K562 (cell line): ENCODE measurements around the gene FHL5. TPM values are rescaled to one million over a fixed set of nuclear protein-coding genes. Genes with fewer than 3 reads are reported as not detected.

Experiments used
- ATAC-seq: fragments of 200-7000 bp; cut with Tn5 transposase; 3 replicates; pipeline ENCODE4 v1.9.1; 2020; ENCODE audit warnings: moderate library complexity
- BruUV-seq: library from RNA; stranded (reverse); fragments of 400-500 nt; replicated peaks from 2 replicates; lab custom pipeline; 2021; lab: Mats Ljungman, UMichigan
- CTCF ChIA-PET: fragments of 300-600 bp; formaldehyde crosslinking; extraction: SDS; loops from one replicate; lab custom pipeline; 2021; ENCODE audit warnings: low intra/inter-chr PET ratio; lab: Yijun Ruan, JAX
- POLR2A ChIA-PET: fragments of 300-600, 350-650 bp; sonication (Branson Sonifier 250); formaldehyde crosslinking; extraction: SDS; loops from one replicate; lab custom pipeline; 2021; ENCODE audit warnings: antibody characterized with exemption, inconsistent platforms; lab: Yijun Ruan, JAX
- DNase-seq, 4 experiments: peaks; one replicate each; pipeline versions ENCODE4 v3.0.0 to v3.0.0-alpha.2; 2011 to 2018; ENCODE audit warnings: low spot score in 3 of 4, mixed read lengths in 3 of 4; ENCODE audit errors: extremely low read depth in 1 of 4
- FAIRE-seq: peaks from 2 replicates; lab custom pipeline; 2011; peaks lifted over from hg19 to GRCh38; lab: Jason Lieb, UNC
- H2AFZ ChIP-seq: 2 replicates; pipeline ENCODE4 v1.6.0; 2011; ENCODE audit warnings: low read depth, low read length, control low read depth, inconsistent platforms
- H3K27ac ChIP-seq: fragments of 200-600 bp; 3 replicates; pipeline ENCODE4 v1.8.0; 2011; ENCODE audit warnings: low read depth, mild to moderate bottlenecking, control low read depth, inconsistent platforms, low read length, moderate library complexity, mixed read lengths; ENCODE audit errors: extremely low read depth
- H3K27me3 ChIP-seq, 2 experiments: fragments of 300-600 bp in 1 of 2; 2 replicates in 1 of 2; 3 replicates in 1 of 2; pipeline versions ENCODE4 v1.6.0 to v1.8.0; 2011; ENCODE audit warnings: inconsistent platforms in 2 of 2, low read length in 2 of 2, mild to moderate bottlenecking in 1 of 2, mixed read lengths in 1 of 2, moderate library complexity in 1 of 2; ENCODE audit not compliant: control insufficient read depth in 2 of 2, insufficient read depth in 2 of 2
- H3K36me3 ChIP-seq: fragments of 300-600 bp; 3 replicates; pipeline ENCODE4 v1.8.0; 2011; ENCODE audit warnings: mild to moderate bottlenecking, low read length, inconsistent platforms; ENCODE audit not compliant: control insufficient read depth, insufficient read depth
- H3K4me1 ChIP-seq, 2 experiments: fragments of 200-600 bp in 1 of 2; replicated peaks in 1 of 2; 2 replicates in 1 of 2; 3 replicates in 1 of 2; pipeline versions ENCODE4 v1.5.1 to v1.8.0; 2011; ENCODE audit warnings: inconsistent platforms in 2 of 2, low read length in 2 of 2, mild to moderate bottlenecking in 1 of 2, mixed read lengths in 1 of 2, moderate library complexity in 1 of 2; ENCODE audit not compliant: control insufficient read depth in 2 of 2, insufficient read depth in 2 of 2
- H3K4me2 ChIP-seq: 2 replicates; pipeline ENCODE4 v1.6.1; 2011; ENCODE audit warnings: low read length, control low read depth, inconsistent platforms, mixed read lengths; ENCODE audit not compliant: insufficient read depth
- H3K4me3 ChIP-seq: fragments of 200-600 bp; sonication (generic), shearing (Covaris generic); 2 replicates; pipeline ENCODE4 v1.5.1; 2016; ENCODE audit warnings: control low read depth, inconsistent platforms
- H3K79me2 ChIP-seq: fragments of 200-600 bp; 3 replicates; pipeline ENCODE4 v1.8.0; 2011; ENCODE audit warnings: low read length, inconsistent platforms; ENCODE audit not compliant: control insufficient read depth, insufficient read depth
- H3K9ac ChIP-seq, 2 experiments: 2 replicates each; pipeline versions ENCODE4 v1.6.0 to v1.6.1; 2011; ENCODE audit warnings: low read depth in 2 of 2, low read length in 2 of 2, control low read depth in 1 of 2, inconsistent platforms in 1 of 2, mild to moderate bottlenecking in 1 of 2, mixed read lengths in 1 of 2; ENCODE audit not compliant: insufficient read depth in 1 of 2
- H3K9me1 ChIP-seq: one replicate; pipeline ENCODE4 v1.6.0; 2011; ENCODE audit warnings: inconsistent platforms, mild to moderate bottlenecking, low read length, moderate library complexity; ENCODE audit not compliant: control insufficient read depth, insufficient read depth
- H3K9me3 ChIP-seq: replicated peaks from 2 replicates; pipeline ENCODE4 v1.5.1; 2011; ENCODE audit warnings: low read depth, low read length, inconsistent platforms; ENCODE audit not compliant: control insufficient read depth, insufficient read depth
- H4K20me1 ChIP-seq: replicated peaks from 2 replicates; pipeline ENCODE4 v1.6.1; 2011; ENCODE audit warnings: low read length, inconsistent platforms, mixed read lengths; ENCODE audit not compliant: control insufficient read depth, insufficient read depth
- DIDO1 ChIP-seq: fragments of 450-650 bp; IDR thresholded peaks from 2 replicates; pipeline ENCODE4 v1.6.1; 2016; ENCODE audit warnings: low read depth, missing biosample characterization, missing genetic modification characterization
- FOXP4 ChIP-seq: sonication (generic); formaldehyde crosslinking; IDR thresholded peaks from 2 replicates; pipeline ENCODE4 v1.8.0; 2022; ENCODE audit warnings: mild to moderate bottlenecking, missing genetic modification reagents, borderline replicate concordance
- GTF2A2 ChIP-seq: IDR thresholded peaks from 2 replicates; pipeline ENCODE4 v1.6.1; 2016; ENCODE audit warnings: mild to moderate bottlenecking, missing genetic modification characterization, missing compliant biosample characterization
- HNRNPH1 ChIP-seq: fragments of 200-400 bp; formaldehyde crosslinking; optimal IDR thresholded peaks from 2 replicates; pipeline ENCODE3; 2017; ENCODE audit warnings: low read depth, mild to moderate bottlenecking, low read length, moderate library complexity
- NCOR1 ChIP-seq: fragments of 450-650 bp; IDR thresholded peaks from 2 replicates; pipeline ENCODE4 v1.6.1; 2016; ENCODE audit warnings: mild to moderate bottlenecking, moderate library complexity
- NONO ChIP-seq, 2 experiments: fragments of 200-400 bp in 1 of 2; fragments of 450-650 bp in 1 of 2; formaldehyde crosslinking in 1 of 2; IDR thresholded peaks; 2 replicates each; pipeline ENCODE4 v1.6.1; 2017; ENCODE audit warnings: low read depth in 2 of 2, mild to moderate bottlenecking in 2 of 2, moderate library complexity in 2 of 2, low read length in 1 of 2
- POLR2A ChIP-seq: fragments of 450-650 bp; conservative IDR thresholded peaks from 2 replicates; pipeline ENCODE4 v1.6.1; 2016
- THRA ChIP-seq: fragments of 450-650 bp; IDR thresholded peaks from 2 replicates; pipeline ENCODE4 v1.6.1; 2017; ENCODE audit warnings: mild to moderate bottlenecking, moderate library complexity
- ZNF174 ChIP-seq: fragments of 250-450 bp; sonication (Bioruptor Pico); IDR thresholded peaks from 2 replicates; pipeline ENCODE4 v1.4.0; 2020; ENCODE audit warnings: mild to moderate bottlenecking
- WGBS: fragments of 100-300 bp; shearing (Covaris generic); methylation state at CpG from one replicate; pipeline ENCODE4 v1.1.6; 2016; ENCODE audit warnings: low coverage, mixed read lengths; ENCODE audit not compliant: insufficient coverage; ENCODE audit errors: missing lambda C conversion rate; 5-methylcytosine and 5-hydroxymethylcytosine counted together
- in situ Hi-C: fragments of 300-500 bp; cut with MboI; formaldehyde crosslinking; loops from 4 replicates; pipeline ENCODE4 v1.15.0; 2018; ENCODE audit warnings: inconsistent platforms, mixed read lengths
- intact Hi-C: fragments of 100-400 bp; cut with micrococcal nuclease; formaldehyde crosslinking; loops from 2 replicates; pipeline ENCODE4 v1.14.2; 2022
- polyA plus RNA-seq, 8 experiments: library from polyadenylated mRNA; depleted of rRNA in 4 of 8; stranded (reverse) in 5 of 8; unstranded in 3 of 8; fragments of >200 nt; fragmentation: Nextera tagmentation in 2 of 8; fragmentation: Illumina TruSeq in 1 of 8; extraction: Ambion mirVana in 2 of 8; extraction: Trizol in 1 of 8; gene quantifications; 2 replicates each; pipeline versions ENCODE4 v1.2.1 to v1.2.3, GENCODE V29; 2011 to 2014; ENCODE audit warnings: inconsistent platforms in 1 of 8, missing spikeins in 1 of 8
- total RNA-seq, 7 experiments: library from RNA; depleted of rRNA in 6 of 7; stranded (reverse); fragments of >200 nt in 6 of 7; fragmentation: Illumina TruSeq in 2 of 7; extraction: Trizol in 2 of 7; gene quantifications; 2 replicates each; pipeline versions ENCODE4 v1.2.1 to v1.2.3, GENCODE V29; 2011 to 2021; ENCODE audit warnings: low replicate concordance in 1 of 7

FHL5 gene
- total and polyA plus RNA-seq, 9 of the 15 experiments (the other 6 are each of a cell fraction or from before 2014, with no cell fraction given) = not detected

DNA sequence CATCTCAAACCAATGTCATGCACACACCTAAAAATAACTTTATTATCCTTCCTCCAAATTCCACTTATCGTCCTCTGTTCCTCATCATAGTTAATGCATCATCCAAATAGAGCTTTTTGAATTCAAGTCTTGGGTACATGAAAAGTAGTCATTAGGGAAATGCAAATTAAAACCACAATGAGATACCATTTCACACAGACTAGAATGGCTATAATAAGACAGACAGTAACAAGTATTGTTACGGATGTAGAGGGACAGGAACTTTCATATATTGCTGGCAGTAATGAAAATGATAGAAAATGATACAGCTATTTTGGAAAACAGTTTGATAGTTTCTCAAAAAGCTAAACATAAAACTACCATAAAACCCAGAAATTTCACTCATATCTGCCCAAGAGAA is 59.1 kb downstream of the FHL5 start:
- no peaks in the 10 kb centered on the region for H3K4me1 ChIP-seq
- H3K4me2 ChIP-seq = no peak overlapping the region
- ChIA-PET CTCF (no interaction called here), POLR2A (interaction anchor here (1.0 to 1.4 kb wide), 2 partner anchors 9 to 26 kb away, joined by 3 read pairs; no protein-coding TSS in a partner anchor)
- in situ Hi-C loops = loop anchor here (10.0 kb wide), 1 partner anchor 273 kb away; the partner anchor contains the start of gene NDUFAF4
- FAIRE-seq = no peak
- intact Hi-C loops = no loop called here
- no peak overlapping the region for H3K4me3 ChIP-seq
- H3K9ac ChIP-seq = no peak overlapping the region
- H2AFZ ChIP-seq = no peak overlapping the region
- no TSS peak for BruUV-seq
- no peaks in the 10 kb centered on the region for H3K79me2 ChIP-seq
- H3K9me1 ChIP-seq = no peaks in the 10 kb centered on the region
- H3K9me3 ChIP-seq = no peaks in the 10 kb centered on the region
- no peak for TF ChIP-seq THRA
- TF ChIP-seq NONO (IDR thresholded peaks at IDR 0.05; ENCODE audit: low read depth in 2 of 2, low read length in 1 of 2) = no peak
- no peak for TF ChIP-seq HNRNPH1
- no peak for TF ChIP-seq NCOR1
- no peak for TF ChIP-seq ZNF174 (CRISPR knock-in tag)
- TF ChIP-seq FOXP4 (CRISPR knock-in tag) = no peak
- no peak for TF ChIP-seq POLR2A
- TF ChIP-seq DIDO1 = no peak
- no peak for TF ChIP-seq GTF2A2
- TF ChIP-seq, all 486 proteins: peak for 0
- 0% methylated on average over 2 of the region's 2 CpGs for WGBS
- Histone ChIP-seq H3K27me3 (no peaks in the 10 kb centered on the region), H3K36me3 (no peaks in the 10 kb centered on the region), H4K20me1 (no peaks in the 10 kb centered on the region), H3K27ac (no peak overlapping the region)
- no peak for ATAC-seq
- no peak for DNase-seq
